NT2/D1 (cell line): ENCODE measurements around the gene ZNF674.

Source experiments
- SUZ12 ChIP-seq: IDR thresholded peaks from 2 replicates; pipeline ENCODE4 v1.6.1; 2011; ENCODE audit not compliant: insufficient read length, insufficient read depth; ENCODE audit errors: extremely low read depth
- YY1 ChIP-seq: IDR thresholded peaks from 2 replicates; pipeline ENCODE4 v1.6.1; 2011; ENCODE audit not compliant: insufficient read length, insufficient read depth
- ZNF274 ChIP-seq: IDR thresholded peaks from 2 replicates; pipeline ENCODE4 v1.6.1; 2011; ENCODE audit warnings: mild to moderate bottlenecking, low read depth, low read length

DNA sequence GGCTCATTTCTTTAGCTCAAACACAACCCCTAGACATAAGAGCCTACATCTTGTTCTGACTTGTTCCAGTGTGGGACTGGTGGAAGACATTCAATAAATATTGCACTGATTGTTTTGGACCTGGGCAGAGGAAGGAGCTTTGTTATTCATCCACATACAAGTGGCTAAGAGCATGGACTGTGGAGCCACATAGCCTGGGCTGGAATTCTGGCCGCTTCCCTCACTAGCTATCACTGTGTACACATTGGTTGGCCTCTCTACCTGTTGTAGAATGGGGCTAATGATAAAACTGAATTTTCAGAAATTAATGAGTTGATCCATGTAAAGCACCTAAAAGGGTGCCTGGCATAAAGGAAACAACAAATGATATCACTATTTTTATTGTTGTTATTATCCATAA lies 80.0 kb downstream of the ZNF674 start:
- TF ChIP-seq YY1, result no peak
- TF ChIP-seq ZNF274, result no peak
- TF ChIP-seq SUZ12, result no peak
